ENCODE results near the gene MAP3K3.
A peak's percentile ranks its signal among the peaks of the same experiment; 100 is the strongest.

The MAP3K3 gene

DNA sequence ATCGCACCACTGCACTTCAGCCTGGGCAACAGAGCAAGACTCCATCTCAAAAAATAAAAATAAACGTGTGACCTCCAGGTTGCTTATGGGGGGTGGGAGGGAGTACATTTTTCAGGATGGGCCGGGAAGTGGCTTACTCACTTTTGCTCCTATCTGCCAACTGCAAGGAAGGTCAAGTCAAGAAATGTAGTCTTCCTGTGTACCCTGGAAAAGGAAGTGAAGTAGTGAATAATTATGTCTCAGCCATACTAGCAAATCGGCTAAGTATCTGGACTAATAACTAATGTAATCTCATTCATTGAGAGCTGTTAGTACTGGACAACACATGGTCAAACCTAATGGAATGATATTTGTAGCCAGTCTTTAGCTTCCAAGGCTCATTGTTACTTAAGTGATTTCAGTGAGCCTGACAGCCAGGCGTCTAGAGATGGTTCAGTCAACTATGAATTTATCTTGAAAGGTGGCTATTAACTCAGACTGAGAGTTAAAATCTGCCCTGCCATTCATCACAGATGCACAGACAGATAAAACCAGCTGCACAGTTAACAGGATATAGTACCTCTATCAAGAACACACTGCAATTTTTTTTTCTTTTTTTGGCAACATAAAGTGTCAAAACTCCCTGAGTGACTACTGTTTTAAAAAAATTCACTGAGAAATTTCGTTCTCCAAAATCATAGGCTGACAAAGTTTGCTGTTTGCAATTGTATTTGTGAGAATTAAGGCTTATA is 25.2 kb upstream of the MAP3K3 start:
- no peak for DNase-seq (ENCODE audit: extremely low read depth, insufficient read length)
- H3K4me3 ChIP-seq (replicated peaks; ENCODE audit: low read depth, low read length): no peak overlapping the region
- H3K27me3 ChIP-seq (replicated peaks; ENCODE audit: control insufficient read depth, insufficient read depth, low read length): no peaks in the 10 kb centered on the region
- TF ChIP-seq, protein P1, sequence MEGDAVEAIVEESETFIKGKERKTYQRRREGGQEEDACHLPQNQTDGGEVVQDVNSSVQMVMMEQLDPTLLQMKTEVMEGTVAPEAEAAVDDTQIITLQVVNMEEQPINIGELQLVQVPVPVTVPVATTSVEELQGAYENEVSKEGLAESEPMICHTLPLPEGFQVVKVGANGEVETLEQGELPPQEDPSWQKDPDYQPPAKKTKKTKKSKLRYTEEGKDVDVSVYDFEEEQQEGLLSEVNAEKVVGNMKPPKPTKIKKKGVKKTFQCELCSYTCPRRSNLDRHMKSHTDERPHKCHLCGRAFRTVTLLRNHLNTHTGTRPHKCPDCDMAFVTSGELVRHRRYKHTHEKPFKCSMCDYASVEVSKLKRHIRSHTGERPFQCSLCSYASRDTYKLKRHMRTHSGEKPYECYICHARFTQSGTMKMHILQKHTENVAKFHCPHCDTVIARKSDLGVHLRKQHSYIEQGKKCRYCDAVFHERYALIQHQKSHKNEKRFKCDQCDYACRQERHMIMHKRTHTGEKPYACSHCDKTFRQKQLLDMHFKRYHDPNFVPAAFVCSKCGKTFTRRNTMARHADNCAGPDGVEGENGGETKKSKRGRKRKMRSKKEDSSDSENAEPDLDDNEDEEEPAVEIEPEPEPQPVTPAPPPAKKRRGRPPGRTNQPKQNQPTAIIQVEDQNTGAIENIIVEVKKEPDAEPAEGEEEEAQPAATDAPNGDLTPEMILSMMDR (IDR thresholded peaks at IDR 0.05; ENCODE audit: insufficient read depth, low read length, poor library complexity, severe bottlenecking): no peak
- peaks cover 1% of the 10 kb centered on the region; the same call in 1 of the 2 replicates for H3K36me3 ChIP-seq (ENCODE audit: control insufficient read depth, insufficient read depth, low read length)

DNA sequence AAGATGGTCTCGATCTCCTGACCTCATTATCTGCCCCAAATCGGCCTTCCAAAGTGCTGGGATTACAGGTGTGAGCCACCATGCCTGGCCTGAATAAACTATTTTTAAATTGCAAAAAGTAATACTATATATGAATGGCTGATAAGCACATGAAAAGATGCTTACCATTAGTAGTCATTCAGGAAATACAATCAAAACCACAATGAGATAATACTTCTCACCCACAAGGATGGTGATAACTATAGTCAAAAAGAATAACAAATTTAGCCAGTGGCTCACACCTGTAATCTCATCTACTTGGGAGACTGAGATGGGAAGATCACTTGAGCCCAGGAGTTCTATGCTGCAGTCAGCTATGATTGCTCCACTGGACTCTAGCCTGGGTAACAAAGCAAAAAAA is 23.9 kb upstream of the MAP3K3 start:
- no peaks in the 10 kb centered on the region; the same call in 1 of the 2 replicates for H3K36me3 ChIP-seq (ENCODE audit: control insufficient read depth, insufficient read depth, low read length)
- H3K27me3 ChIP-seq (replicated peaks; ENCODE audit: control insufficient read depth, insufficient read depth, low read length): no peaks in the 10 kb centered on the region
- TF ChIP-seq, protein P1 (IDR thresholded peaks at IDR 0.05; ENCODE audit: insufficient read depth, low read length, poor library complexity, severe bottlenecking): no peak
- H3K4me3 ChIP-seq (replicated peaks; ENCODE audit: low read depth, low read length): no peak overlapping the region
- DNase-seq (ENCODE audit: extremely low read depth, insufficient read length): no peak

DNA sequence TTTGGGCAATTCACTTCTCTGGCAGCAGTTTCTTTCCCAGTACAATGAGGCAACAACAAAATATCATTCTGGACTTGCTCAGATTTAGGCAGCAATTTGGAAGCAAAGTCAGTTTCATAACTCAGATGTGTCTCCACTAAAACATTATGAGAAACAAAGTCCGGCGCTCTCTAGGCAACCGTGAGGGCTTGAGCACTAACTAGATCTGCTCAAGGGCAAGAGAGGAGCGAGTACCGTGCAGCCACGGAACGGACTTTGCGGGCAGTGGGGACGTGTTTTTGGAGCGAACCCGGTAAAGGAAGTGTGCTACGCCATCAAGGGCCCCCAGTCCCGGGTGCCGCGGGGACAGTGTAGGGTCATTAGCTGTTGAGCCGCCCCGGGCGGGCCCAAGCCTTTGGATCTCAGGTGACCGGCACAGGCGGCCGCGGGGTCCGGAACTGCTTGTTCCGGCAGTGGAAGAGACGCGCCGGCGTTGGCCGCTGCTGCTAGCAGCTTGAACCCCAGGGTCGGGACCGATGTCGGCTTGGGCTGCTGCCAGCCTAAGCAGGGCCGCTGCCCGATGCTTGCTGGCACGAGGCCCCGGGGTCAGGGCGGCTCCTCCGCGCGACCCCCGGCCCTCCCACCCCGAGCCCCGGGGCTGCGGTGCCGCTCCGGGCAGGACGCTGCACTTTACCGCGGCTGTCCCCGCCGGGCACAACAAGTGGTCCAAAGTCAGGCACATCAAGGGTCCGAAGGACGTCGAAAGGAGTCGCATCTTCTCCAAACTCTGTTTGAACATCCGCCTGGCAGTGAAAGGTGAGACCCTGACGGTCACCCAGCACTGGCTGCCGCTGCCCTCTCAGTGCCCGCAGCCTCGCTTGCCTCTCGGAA is 21.4 kb upstream of the MAP3K3 start, which contains the start of gene TACO1:
Gene TACO1, plus strand, starts transcription at position 327 of the 870 bp plus-strand sequence. Its CDS starts 189 bp downstream, at position 516.
- TF ChIP-seq, protein P1 (IDR thresholded peaks at IDR 0.05; ENCODE audit: insufficient read depth, low read length, poor library complexity, severe bottlenecking): no peak
- peak; percentile 85 for DNase-seq (ENCODE audit: extremely low read depth, insufficient read length)
- Histone ChIP-seq H3K4me3 (replicated peaks; ENCODE audit: low read depth, low read length) (peak within 1 kb of the TSS; percentile 91), H3K27me3 (replicated peaks; ENCODE audit: control insufficient read depth, insufficient read depth, low read length) (no peaks in the 10 kb centered on the region), H3K36me3 (ENCODE audit: control insufficient read depth, insufficient read depth, low read length) (no peaks in the 10 kb centered on the region)

DNA sequence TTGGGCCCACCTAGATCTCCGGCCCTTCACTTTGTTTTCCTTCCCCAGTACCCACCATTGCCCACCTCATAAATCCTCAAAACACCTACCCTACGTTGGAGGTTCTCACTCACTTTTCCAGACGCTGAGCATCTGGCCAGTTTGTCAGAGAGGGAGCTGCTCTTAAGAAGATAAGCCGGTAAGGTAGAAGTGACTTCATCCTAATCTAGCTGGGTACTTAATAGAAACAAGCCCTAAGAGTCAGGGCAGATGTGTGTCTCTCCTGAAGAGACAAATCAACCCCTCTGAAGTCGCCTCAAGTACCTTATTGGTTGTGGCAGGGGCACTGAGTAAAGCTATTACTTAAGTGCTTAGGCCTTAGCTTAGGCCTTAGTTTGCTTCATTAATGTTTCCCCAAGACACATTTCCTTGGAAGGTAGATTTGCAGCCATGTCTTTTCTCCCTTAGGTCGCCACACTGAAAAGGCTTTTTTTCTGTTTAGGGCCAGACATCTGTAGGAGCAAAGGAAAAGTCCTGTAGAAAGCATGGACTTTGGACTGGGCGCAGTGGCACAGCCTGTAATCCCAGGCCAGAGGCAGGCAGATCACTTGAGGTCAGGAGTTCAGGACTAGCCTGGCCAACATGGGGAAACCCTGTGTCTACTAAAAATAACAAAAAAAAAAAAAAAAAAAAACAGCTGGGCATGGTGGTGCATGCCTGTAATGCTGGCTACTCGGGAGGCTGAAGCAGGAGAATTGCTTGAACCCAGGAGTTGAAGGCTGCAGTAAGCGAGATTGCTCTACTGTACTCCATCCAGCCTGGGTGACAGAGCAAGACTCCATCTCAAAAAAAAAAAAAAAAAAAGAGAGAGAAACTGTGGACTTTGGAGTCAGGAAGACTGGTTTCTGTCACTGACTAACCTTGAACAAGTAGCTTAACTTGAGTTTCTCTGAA is 20.5 kb upstream of the MAP3K3 start:
- TF ChIP-seq, protein P1 (IDR thresholded peaks at IDR 0.05; ENCODE audit: insufficient read depth, low read length, poor library complexity, severe bottlenecking): no peak
- peak overlapping the region; percentile 91 for H3K4me3 ChIP-seq (replicated peaks; ENCODE audit: low read depth, low read length)
- no peaks in the 10 kb centered on the region for H3K27me3 ChIP-seq (replicated peaks; ENCODE audit: control insufficient read depth, insufficient read depth, low read length)
- DNase-seq (ENCODE audit: extremely low read depth, insufficient read length): peak; percentile 10
- H3K36me3 ChIP-seq (ENCODE audit: control insufficient read depth, insufficient read depth, low read length): no peaks in the 10 kb centered on the region

DNA sequence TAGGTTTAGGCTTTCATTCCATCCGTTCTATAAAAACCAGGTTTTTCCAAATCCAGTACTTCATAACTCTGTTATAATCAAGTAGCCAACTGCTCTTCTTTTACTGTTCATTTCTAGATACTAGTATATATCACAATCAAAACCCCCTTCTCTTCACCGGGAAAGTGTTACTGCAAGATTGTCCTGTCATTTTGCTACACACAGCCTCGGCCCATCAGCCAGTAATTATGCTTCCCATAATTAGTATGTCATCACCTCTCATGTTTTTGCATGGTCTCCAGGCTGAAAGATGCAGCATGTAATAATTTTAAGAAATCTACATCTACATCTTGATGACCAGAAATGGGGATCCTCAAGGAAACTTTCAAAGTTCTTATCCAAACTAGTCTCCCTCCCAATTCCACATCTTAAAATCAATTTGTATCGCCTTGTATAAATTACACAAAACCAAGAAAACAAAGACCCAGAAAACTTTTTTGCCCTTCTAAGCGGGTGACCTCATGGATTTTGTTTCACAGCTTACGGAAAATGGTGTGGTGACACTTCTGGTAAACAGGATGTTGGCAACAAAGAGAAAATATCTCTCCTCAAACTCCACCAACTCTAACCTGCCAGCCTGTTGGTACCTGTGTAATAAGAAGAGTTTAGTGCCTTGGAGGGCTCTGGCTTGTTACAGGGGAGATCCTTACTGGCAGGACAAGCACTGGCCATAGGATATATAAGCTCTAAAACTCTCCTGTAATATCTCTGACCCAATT is 12.2 kb upstream of the MAP3K3 start:
- Histone ChIP-seq H3K36me3 (ENCODE audit: control insufficient read depth, insufficient read depth, low read length) (peaks cover 12% of the 10 kb centered on the region), H3K4me3 (replicated peaks; ENCODE audit: low read depth, low read length) (no peak overlapping the region), H3K27me3 (replicated peaks; ENCODE audit: control insufficient read depth, insufficient read depth, low read length) (no peaks in the 10 kb centered on the region)
- TF ChIP-seq, protein P1 (IDR thresholded peaks at IDR 0.05; ENCODE audit: insufficient read depth, low read length, poor library complexity, severe bottlenecking): no peak
- DNase-seq (ENCODE audit: extremely low read depth, insufficient read length): no peak
